Measurements from ENCODE around the gene HMCN2.
A peak's percentile ranks its signal among the peaks of the same experiment; 100 is the strongest.

HMCN2 gene

DNA sequence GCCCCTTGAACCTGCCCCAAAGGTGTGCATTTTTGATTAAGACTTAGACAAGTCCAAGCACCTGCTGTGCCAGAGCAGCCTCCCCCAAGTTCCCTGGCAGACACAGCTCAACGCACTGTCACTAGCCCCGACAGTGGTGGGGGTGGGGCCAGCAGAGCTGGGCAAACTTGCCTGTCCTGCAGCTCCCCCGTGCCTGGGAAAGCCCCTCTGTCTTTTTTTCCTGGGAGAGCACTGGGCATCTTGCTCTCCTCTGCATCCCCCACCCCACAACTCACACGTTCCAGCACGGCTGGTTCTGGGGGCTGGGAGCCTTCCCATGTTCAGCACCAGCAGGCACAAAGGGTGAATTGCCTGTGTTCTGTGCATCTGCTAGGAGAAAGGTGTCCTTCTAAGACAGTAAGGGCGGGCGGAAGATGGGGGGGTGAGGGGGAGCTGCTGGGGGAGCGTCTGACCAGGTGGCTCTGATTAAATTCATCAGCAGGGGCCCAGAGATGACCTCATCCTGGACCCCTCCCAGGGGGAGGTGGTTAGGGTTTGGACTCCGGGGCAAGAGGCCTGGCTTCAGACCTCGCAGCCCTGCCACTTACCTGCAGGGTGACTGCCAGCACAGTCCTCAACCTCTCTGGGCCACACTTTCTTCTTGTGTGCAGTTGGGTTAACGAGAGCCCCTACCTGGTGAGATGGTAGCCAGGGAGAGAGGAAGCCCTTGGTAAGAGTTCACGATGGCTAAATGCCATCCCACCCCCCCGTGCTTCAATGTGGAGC is 23.5 kb downstream of the HMCN2 start:
- no peak for DNase-seq (ENCODE audit: low read depth in 2 of 2)

- no peak for DNase-seq (ENCODE audit: low read depth in 2 of 2)
Measured at GRCh38 chr9:130289711-130290241, 24.2 kb downstream of the HMCN2 start.

- DNase-seq (ENCODE audit: low read depth in 2 of 2): no peak
Measured at GRCh38 chr9:130290291-130291181, 25.0 kb downstream of the HMCN2 start.

GRCh38 chr9:130291474-130291873 is 25.9 kb downstream of the HMCN2 start:
- DNase-seq (ENCODE audit: low read depth in 2 of 2): no peak

- no peak for DNase-seq (ENCODE audit: low read depth in 2 of 2)
Measured at GRCh38 chr9:130292106-130292505, 26.5 kb downstream of the HMCN2 start.

DNA sequence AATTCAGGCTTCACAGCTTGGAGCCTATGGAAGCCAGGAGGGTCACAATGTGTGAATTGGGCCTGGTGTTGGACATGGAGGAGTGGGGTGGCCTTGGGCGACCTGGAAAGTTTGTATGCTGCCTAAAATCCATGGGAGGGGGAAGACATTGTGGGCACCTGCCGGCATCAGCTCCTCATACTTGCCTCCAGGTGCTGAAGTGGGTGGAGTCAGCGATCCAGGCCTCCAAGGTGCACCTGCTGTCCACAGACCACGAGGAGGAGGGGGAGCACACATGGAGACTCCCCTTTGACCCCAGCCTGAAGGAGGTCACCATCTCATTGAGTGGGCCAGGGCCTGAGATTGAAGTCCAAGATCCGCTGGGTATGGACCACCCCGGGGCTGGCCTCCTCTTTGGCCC is 29.1 kb downstream of the HMCN2 start:
- DNase-seq (ENCODE audit: low read depth in 2 of 2): no peak

- DNase-seq (ENCODE audit: low read depth in 2 of 2): no peak
Measured at GRCh38 chr9:130295431-130295830, 29.9 kb downstream of the HMCN2 start.

DNA sequence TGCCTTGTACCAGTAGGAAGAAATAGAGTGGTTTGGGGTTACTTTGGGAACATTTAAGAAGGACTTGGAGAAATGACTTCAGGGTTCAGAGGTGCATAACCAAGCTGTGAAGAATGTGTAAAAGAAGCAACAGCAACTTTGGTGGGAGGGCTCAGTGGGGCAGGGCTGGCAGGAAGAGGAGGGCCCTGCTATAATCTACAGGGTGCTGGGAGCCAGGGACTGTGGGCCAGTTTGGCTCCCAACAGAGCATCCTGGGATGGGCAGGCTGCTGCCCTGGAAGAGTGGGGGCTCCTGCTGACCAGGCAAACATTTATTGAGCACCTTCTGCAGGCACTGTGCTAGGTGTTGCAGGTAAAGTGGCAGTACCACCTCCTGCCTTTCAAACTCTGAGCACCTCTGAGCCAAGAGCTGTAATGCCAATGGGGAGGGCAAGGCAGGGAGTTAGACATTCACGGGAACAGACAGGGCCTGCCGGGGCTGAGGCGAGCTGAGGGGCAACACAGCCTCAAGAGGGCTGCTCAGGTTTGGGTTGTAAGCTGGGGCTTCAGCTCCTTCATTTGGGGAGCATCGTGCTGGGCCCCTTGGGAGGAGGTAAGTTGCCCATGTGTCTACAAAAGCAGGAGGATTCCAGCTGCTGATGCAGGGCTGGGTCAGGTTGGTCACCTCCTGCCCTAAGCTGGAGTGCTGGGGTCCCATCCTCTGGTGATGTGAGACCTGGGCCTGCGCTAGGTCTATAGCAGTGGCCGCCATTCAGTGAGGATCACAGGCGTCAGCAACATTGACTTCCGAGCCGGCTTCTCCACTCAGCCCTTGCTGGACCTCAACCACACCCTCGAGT is 30.6 kb downstream of the HMCN2 start:
- no peak for DNase-seq (ENCODE audit: low read depth in 2 of 2)

- no peak for DNase-seq (ENCODE audit: low read depth in 2 of 2)
Measured at GRCh38 chr9:130296783-130297055, 31.2 kb downstream of the HMCN2 start.

GRCh38 chr9:130297371-130297770 is 31.8 kb downstream of the HMCN2 start:
- DNase-seq (ENCODE audit: low read depth in 2 of 2): no peak

DNA sequence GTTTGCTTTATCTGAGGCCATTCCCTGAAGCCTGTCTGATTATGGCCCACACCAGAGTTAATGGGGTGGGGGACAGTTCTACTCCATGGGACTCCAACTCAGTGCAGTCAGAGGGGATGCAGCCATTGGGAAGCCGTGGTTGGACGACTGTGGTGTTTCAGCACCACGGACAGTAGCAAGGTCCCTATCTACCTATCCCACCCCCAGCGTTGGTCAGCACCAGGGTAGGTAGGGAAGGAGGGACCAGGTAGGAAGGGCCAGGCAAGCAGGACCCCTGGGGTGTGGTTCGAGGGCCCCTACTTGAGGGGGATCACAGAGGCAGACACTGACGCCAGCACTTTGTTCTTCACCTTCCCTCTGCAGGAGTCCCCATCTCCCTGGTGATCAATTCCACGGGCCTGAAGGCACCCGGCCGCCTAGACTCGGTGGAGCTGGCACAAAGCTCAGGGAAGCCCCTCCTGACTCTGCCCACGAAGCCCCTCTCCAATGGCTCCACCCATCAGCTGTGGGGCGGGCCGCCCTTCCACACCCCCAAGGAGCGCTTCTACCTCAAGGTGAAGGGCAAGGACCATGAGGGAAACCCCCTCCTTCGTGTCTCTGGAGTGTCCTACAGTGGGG is 33.2 kb downstream of the HMCN2 start:
- no peak for DNase-seq (ENCODE audit: low read depth in 2 of 2)

GRCh38 chr9:130299785-130300615 is 34.4 kb downstream of the HMCN2 start:
- peak in 1 of 2 donors; percentile 21 for DNase-seq (ENCODE audit: low read depth in 2 of 2)

DNA sequence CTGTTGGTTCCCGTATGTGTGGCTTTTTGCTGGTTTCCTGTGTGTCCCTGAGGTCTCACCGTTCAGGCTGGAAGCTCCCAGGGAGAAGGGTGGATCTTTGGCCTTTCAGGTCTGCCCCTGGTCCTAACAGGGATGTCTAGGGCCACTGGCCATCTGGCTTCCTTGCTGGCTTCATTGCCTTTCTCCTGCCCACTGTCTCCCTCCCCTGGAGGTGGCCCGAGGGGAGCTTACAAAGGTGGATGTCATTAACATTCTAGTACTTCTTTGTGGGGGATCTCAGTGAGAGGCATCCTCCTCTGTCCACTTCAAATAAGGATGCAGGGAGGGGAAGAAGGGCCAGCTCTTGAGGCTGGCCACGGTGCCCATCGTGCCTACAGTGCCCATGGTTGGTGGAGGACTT is 35.2 kb downstream of the HMCN2 start:
- no peak for DNase-seq (ENCODE audit: low read depth in 2 of 2)

DNA sequence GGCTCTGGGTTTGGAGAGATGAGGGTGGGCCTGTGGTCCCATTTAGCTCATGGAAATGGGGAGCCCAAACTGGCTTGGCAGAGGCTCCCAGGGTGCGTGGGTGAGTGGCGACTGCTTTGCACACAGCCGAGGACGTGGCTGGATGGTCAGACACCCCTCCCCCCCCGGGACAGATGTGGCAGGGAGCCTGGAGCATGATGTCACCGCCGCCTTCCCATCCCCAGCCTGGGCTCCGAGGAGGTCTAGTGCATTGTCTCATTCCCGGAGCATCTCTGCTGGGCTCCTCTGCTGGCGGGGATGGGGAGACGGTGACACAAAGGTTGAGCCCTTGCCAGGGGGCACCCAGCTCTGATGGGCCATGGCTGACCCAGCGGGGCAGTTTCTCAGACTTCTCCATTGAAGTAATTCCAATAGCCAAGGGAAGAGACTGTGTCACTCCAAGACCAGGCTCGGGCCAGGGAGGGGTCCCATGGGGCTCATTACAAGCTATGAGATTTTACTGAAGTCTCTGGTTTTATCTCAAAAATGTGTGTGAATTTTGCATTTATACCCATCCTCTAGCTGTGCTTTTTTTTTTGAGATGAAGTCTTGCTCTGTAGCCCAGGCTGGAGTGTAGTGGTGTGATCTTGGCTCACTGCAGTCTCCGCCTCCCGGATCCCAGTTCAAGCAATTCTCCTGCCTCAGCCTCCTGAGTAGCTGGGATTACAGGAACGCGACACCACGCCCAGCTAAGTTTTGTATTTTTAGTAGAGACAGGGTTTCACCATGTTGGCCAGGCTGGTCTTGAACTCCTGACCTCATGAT is 36.1 kb downstream of the HMCN2 start:
- DNase-seq (ENCODE audit: low read depth in 2 of 2): no peak

- no peak for DNase-seq (ENCODE audit: low read depth in 2 of 2)
Measured at GRCh38 chr9:130302785-130303612, 37.4 kb downstream of the HMCN2 start.

- no peak for DNase-seq (ENCODE audit: low read depth in 2 of 2)
Measured at GRCh38 chr9:130303613-130304055, 38.1 kb downstream of the HMCN2 start.

GRCh38 chr9:130304116-130304515 is 38.6 kb downstream of the HMCN2 start:
- DNase-seq (ENCODE audit: low read depth in 2 of 2): no peak

- DNase-seq (ENCODE audit: low read depth in 2 of 2): no peak
Measured at GRCh38 chr9:130304643-130305042, 39.1 kb downstream of the HMCN2 start.

DNA sequence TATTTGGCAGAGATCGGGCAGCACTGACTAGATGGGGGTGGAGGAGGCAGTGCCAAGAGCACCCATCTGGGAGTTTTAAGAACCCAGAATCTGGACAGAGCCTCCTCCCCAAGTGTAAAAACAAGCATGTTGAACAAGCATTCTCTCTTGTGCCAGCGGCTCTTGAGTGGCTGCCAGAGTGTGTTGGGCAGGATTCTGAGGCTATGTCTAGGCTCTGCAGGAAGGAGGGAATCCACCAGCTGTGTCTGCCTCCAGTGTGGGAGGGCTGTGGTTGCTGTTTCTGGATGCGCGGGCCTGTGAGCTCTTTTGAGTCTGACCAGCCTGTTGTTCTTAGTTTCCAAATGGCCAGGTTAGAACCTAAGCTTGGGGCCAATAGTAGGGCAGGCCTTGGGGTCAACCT is 39.8 kb downstream of the HMCN2 start:
- no peak for DNase-seq (ENCODE audit: low read depth in 2 of 2)
